Ovary (tissue), 9 donors: ENCODE data around the gene CHD5. TPM values are rescaled to one million over a fixed set of nuclear protein-coding genes. Genes with fewer than 3 reads are reported as not detected.

Experiments
- DNase-seq, 5 donors: peaks; one replicate each; pipeline ENCODE4 v3.0.0-alpha.2; 2019 to 2020
- H3K27ac ChIP-seq, 2 donors: fragments of 200-600 bp; one replicate each; pipeline versions ENCODE4 v1.5.1 to v1.8.0; 2019 to 2022
- H3K27me3 ChIP-seq: fragments of 200-600 bp; one replicate; pipeline ENCODE4 v1.8.0; 2022
- H3K36me3 ChIP-seq: fragments of 200-600 bp; sonication (generic); one replicate; pipeline ENCODE4 v1.5.1; 2019
- H3K4me1 ChIP-seq: one replicate; pipeline ENCODE4 v1.8.1; 2013; ENCODE audit warnings: mild to moderate bottlenecking, moderate library complexity; ENCODE audit not compliant: insufficient read depth
- H3K4me3 ChIP-seq: fragments of 200-600 bp; sonication (generic); one replicate; pipeline ENCODE4 v1.5.1; 2017
- H3K9me3 ChIP-seq, 2 donors: fragments of 200-600 bp in 1 of 2; sonication (generic) in 1 of 2; one replicate each; pipeline versions ENCODE4 v1.5.1 to v1.8.1; 2013 to 2019; ENCODE audit warnings: mild to moderate bottlenecking in 1 of 2, moderate library complexity in 1 of 2
- EP300 ChIP-seq: sonication (generic); formaldehyde crosslinking; IDR thresholded peaks from one replicate; pipeline ENCODE4 v1.6.1; 2017; ENCODE audit warnings: antibody characterized with exemption
- POLR2A ChIP-seq: fragments of 450-650 bp; IDR thresholded peaks from one replicate; pipeline ENCODE4 v1.6.1; 2017; ENCODE audit warnings: antibody characterized with exemption, mild to moderate bottlenecking, moderate library complexity
- WGBS, 3 donors: extraction: QIAGEN DNeasy Blood & Tissue Kit in 1 of 3; methylation state at CpG; one replicate each; pipeline versions ENCODE4 v1.1.5 to v1.1.7; 2013 to 2017; 5-methylcytosine and 5-hydroxymethylcytosine counted together
- intact Hi-C, 4 donors: fragments of 100-400 bp; cut with DNase I; formaldehyde crosslinking; loops; one replicate each; pipeline versions ENCODE4 v1.11.0 to v1.15.1; 2022 to 2023
- polyA plus RNA-seq, 2 donors: library from polyadenylated mRNA; stranded (reverse); fragments of 200-250 nt in 1 of 2; fragments of 350-450 nt in 1 of 2; fragmentation: Illumina TruSeq in 1 of 2; extraction: RNeasy Lipid Tissue Mini Kit (QIAGEN cat#74804) in 1 of 2; gene quantifications; one replicate each; pipeline ENCODE4 v1.2.3, GENCODE V29; 2013 to 2014
- total RNA-seq, 7 donors: library from RNA; depleted of rRNA in 2 of 7; stranded (reverse); fragments of >200 nt in 2 of 7; fragmentation: NEBNext Ultra II Directional in 3 of 7; extraction: Animal tissue kit (Norgen Biotek cat#: 25700) in 3 of 7; gene quantifications; one replicate each; pipeline versions ENCODE4 v1.1.0 to v1.2.4, GENCODE V29; 2016 to 2023
- TF ChIP-seq, protein P1 (sequence below), 3 donors: fragments of 450-650 bp in 2 of 3; fragments of 200-600 bp in 1 of 3; IDR thresholded peaks; one replicate each; pipeline versions ENCODE4 v1.5.1 to v1.8.0; 2016 to 2022; ENCODE audit warnings: antibody characterized with exemption in 3 of 3, mild to moderate bottlenecking in 1 of 3
- donor health status: DM: no; HTN: no; CAD: no; lungs with moderate emphysema.
- donor health status: DM: no; HTN: no; CAD: no.
- donor health status: Bipolar disorder and iron deficiency.
- donor health status: DM: yes; HTN: yes; CAD: no.
- donor health status: DM: no; HTN: no; CAD: no.
- donor health status: DM: yes; HTN: yes; CAD: no.

Gene CHD5
- total and polyA plus RNA-seq, 9 donors = under 0.01 to 0.54 (median 0.23) TPM

- Histone ChIP-seq H3K27ac (no peak overlapping the region), H3K36me3 (no peaks in the 10 kb centered on the region), H3K27me3 (no peaks in the 10 kb centered on the region), H3K4me1 (no peaks in the 10 kb centered on the region), H3K9me3 (no peaks in the 10 kb centered on the region), H3K4me3 (no peak overlapping the region)
- WGBS, 3 donors = 82 to 89% (median 83%) methylated on average over 15 of the region's 15 CpGs
- intact Hi-C loops = no loop called here
- no peak for DNase-seq
- TF ChIP-seq POLR2A (no peak), EP300 (no peak)
- TF ChIP-seq, protein P1, sequence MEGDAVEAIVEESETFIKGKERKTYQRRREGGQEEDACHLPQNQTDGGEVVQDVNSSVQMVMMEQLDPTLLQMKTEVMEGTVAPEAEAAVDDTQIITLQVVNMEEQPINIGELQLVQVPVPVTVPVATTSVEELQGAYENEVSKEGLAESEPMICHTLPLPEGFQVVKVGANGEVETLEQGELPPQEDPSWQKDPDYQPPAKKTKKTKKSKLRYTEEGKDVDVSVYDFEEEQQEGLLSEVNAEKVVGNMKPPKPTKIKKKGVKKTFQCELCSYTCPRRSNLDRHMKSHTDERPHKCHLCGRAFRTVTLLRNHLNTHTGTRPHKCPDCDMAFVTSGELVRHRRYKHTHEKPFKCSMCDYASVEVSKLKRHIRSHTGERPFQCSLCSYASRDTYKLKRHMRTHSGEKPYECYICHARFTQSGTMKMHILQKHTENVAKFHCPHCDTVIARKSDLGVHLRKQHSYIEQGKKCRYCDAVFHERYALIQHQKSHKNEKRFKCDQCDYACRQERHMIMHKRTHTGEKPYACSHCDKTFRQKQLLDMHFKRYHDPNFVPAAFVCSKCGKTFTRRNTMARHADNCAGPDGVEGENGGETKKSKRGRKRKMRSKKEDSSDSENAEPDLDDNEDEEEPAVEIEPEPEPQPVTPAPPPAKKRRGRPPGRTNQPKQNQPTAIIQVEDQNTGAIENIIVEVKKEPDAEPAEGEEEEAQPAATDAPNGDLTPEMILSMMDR (IDR thresholded peaks at IDR 0.05) = no peak
Observed at GRCh38 chr1:6133146-6133895, 46.8 kb downstream of the CHD5 start.

GRCh38 chr1:6131561-6131960 is 48.6 kb downstream of the CHD5 start:
- WGBS, 3 donors = 88 to 89% (median 88%) methylated on average over 9 of the region's 9 CpGs
- Histone ChIP-seq H3K4me3 (no peak overlapping the region), H3K27me3 (no peaks in the 10 kb centered on the region), H3K27ac (no peak overlapping the region), H3K9me3 (no peaks in the 10 kb centered on the region), H3K4me1 (peaks cover 3% of the 10 kb centered on the region), H3K36me3 (no peaks in the 10 kb centered on the region)
- intact Hi-C loops = no loop called here
- DNase-seq = no peak
- TF ChIP-seq, protein P1 (IDR thresholded peaks at IDR 0.05) = no peak
- TF ChIP-seq POLR2A = no peak
- TF ChIP-seq EP300 = no peak

DNA sequence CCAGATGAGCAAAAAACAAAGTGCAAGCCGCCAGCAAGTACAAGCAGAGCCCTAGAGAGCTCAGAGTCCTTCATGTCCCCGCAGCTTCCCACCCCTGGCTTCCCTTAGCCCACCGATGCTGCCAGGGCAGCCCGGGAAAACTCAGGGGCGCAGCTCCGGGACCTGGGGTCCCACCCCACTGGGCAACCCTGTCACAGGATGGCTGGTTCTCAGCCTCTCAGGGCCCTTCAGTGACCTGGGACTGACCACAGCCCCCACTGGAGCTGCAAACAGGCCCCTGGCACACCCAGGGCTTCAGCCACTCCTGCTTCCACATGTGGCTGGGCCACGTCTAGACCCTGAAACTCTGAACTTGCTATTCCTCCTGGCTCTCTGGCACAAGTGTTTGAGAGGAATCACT is 49.5 kb downstream of the CHD5 start:
- Histone ChIP-seq H3K36me3 (no peaks in the 10 kb centered on the region), H3K9me3 (no peaks in the 10 kb centered on the region), H3K4me1 (peaks cover 3% of the 10 kb centered on the region), H3K4me3 (no peak overlapping the region), H3K27me3 (no peaks in the 10 kb centered on the region), H3K27ac (no peak overlapping the region)
- WGBS, 3 donors = 65 to 84% (median 75%) methylated on average over 2 to 7 of the region's 7 CpGs
- TF ChIP-seq POLR2A = no peak
- TF ChIP-seq, protein P1 (IDR thresholded peaks at IDR 0.05) = no peak
- no peak for TF ChIP-seq EP300
- intact Hi-C loops = no loop called here
- DNase-seq = no peak

DNA sequence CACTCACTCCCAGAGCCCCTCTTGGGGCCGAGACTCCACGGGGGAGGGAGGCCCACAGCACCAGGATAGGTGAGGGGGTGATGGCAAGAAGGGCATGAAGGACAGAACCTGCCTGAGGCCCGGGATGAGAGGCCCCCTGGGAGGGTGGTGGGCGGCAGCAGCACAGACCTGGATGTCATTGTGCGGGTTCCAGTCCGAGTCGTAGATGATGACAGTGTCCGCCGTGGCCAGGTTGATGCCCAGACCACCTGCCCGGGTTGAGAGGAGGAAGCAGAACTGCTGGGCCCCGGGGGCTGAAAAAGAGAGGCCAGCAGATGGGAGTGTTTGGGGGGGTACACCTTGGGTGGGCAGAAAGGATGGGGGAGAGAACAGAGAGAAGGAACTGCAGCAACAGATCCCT is 50.1 kb downstream of the CHD5 start:
- TF ChIP-seq, protein P1 (IDR thresholded peaks at IDR 0.05) = no peak
- TF ChIP-seq EP300 = no peak
- TF ChIP-seq POLR2A = no peak
- whole genome bisulfite sequencing, 3 donors = 72 to 78% (median 74%) methylated on average over 11 of the region's 11 CpGs
- Histone ChIP-seq H3K27ac (no peak overlapping the region), H3K27me3 (no peaks in the 10 kb centered on the region), H3K4me1 (peaks cover 3% of the 10 kb centered on the region), H3K4me3 (no peak overlapping the region), H3K9me3 (no peaks in the 10 kb centered on the region), H3K36me3 (no peaks in the 10 kb centered on the region)
- intact Hi-C loops = no loop called here
- DNase-seq = no peak
